Measurements from ENCODE around the gene EMX2. TPM values are rescaled to one million over a fixed set of nuclear protein-coding genes. Genes with fewer than 3 reads are reported as not detected.

The EMX2 gene
- total and polyA plus RNA-seq, 2 donors (not counting 3 experiments of a cell fraction or from before 2014, with no cell fraction given) = not detected

DNA sequence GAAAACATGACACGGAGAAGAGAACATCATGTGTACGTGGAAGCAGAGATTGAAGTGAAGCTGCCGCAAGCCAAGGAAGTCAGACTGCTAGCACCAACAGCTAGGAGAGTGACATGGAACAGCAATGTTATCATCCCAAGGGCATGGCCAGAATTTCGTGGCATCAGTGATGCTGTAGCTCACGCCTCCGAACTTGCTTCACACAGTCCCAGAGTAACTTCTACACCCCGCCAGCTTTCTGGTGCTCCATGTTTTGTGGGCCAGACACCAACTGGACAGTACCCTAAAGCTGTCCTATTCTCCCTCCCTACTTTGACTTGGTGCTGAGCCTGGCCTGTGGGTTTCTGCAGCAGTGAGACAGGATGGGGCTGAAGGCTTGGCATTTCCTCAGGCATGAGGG lies 33.0 kb upstream of the EMX2 start:
- Histone ChIP-seq H3K4me2 (ENCODE audit: insufficient read depth, low read length) (no peak overlapping the region), H3K4me3 (replicated peaks in 1 of 3; ENCODE audit: insufficient read depth in 1 of 3, low read depth in 1 of 3, low read length in 3 of 3) (no peak overlapping the region), H3K9me1 (replicated peaks; ENCODE audit: control insufficient read depth, extremely low read depth, insufficient read depth, low read length) (no peaks in the 10 kb centered on the region), H3K9me3 (replicated peaks; ENCODE audit: control insufficient read depth, insufficient read depth, low read length) (no peaks in the 10 kb centered on the region), H2AFZ (ENCODE audit: low read depth, low read length) (no peak overlapping the region), H3K79me2 (ENCODE audit: control insufficient read depth, insufficient read depth, low read length) (no peaks in the 10 kb centered on the region), H3K27ac (ENCODE audit: insufficient read depth, low read depth, low read length) (no peak overlapping the region), H3K9ac (replicated peaks; ENCODE audit: extremely low read depth, insufficient read depth, low read length) (no peak overlapping the region), H3K27me3 (ENCODE audit: control insufficient read depth in 2 of 2, insufficient read depth in 2 of 2, low read length in 2 of 2) (no peaks in the 10 kb centered on the region), H3K36me3 (ENCODE audit: control insufficient read depth in 2 of 2, extremely low read depth in 1 of 2, insufficient read depth in 2 of 2, low read length in 2 of 2) (no peaks in the 10 kb centered on the region), H4K20me1 (replicated peaks; ENCODE audit: control insufficient read depth, extremely low read depth, insufficient read depth, low read length) (no peaks in the 10 kb centered on the region), H3K4me1 (ENCODE audit: control insufficient read depth, extremely low read depth, insufficient read depth, low read length) (no peaks in the 10 kb centered on the region)
- no TSS peak for BruUV-seq (replicated peaks)
- intact Hi-C loops (cut with micrococcal nuclease) = no loop called here
- TF ChIP-seq, protein P1, sequence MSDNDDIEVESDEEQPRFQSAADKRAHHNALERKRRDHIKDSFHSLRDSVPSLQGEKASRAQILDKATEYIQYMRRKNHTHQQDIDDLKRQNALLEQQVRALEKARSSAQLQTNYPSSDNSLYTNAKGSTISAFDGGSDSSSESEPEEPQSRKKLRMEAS (IDR thresholded peaks at IDR 0.05; ENCODE audit: insufficient read depth, insufficient read length) = no peak
- no peak for TF ChIP-seq FOS (IDR thresholded peaks at IDR 0.05; ENCODE audit: borderline replicate concordance, insufficient read depth, low read length)
- TF ChIP-seq, protein P2, sequence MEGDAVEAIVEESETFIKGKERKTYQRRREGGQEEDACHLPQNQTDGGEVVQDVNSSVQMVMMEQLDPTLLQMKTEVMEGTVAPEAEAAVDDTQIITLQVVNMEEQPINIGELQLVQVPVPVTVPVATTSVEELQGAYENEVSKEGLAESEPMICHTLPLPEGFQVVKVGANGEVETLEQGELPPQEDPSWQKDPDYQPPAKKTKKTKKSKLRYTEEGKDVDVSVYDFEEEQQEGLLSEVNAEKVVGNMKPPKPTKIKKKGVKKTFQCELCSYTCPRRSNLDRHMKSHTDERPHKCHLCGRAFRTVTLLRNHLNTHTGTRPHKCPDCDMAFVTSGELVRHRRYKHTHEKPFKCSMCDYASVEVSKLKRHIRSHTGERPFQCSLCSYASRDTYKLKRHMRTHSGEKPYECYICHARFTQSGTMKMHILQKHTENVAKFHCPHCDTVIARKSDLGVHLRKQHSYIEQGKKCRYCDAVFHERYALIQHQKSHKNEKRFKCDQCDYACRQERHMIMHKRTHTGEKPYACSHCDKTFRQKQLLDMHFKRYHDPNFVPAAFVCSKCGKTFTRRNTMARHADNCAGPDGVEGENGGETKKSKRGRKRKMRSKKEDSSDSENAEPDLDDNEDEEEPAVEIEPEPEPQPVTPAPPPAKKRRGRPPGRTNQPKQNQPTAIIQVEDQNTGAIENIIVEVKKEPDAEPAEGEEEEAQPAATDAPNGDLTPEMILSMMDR (IDR thresholded peaks at IDR 0.05; ENCODE audit: extremely low read depth in 1 of 2, insufficient read depth in 1 of 2, low read depth in 1 of 2, low read length in 2 of 2) = no peak
- dilution Hi-C loops (cut with MboI; ENCODE audit: extremely low pct_ligation_motif_present, low sequenced_read_pairs) = no loop called here
- ChIA-PET POLR2A (no interaction called here), CTCF (no interaction called here)
- FAIRE-seq (no peak), DNase-seq (ENCODE audit: low read depth, low spot score) (no peak)

DNA sequence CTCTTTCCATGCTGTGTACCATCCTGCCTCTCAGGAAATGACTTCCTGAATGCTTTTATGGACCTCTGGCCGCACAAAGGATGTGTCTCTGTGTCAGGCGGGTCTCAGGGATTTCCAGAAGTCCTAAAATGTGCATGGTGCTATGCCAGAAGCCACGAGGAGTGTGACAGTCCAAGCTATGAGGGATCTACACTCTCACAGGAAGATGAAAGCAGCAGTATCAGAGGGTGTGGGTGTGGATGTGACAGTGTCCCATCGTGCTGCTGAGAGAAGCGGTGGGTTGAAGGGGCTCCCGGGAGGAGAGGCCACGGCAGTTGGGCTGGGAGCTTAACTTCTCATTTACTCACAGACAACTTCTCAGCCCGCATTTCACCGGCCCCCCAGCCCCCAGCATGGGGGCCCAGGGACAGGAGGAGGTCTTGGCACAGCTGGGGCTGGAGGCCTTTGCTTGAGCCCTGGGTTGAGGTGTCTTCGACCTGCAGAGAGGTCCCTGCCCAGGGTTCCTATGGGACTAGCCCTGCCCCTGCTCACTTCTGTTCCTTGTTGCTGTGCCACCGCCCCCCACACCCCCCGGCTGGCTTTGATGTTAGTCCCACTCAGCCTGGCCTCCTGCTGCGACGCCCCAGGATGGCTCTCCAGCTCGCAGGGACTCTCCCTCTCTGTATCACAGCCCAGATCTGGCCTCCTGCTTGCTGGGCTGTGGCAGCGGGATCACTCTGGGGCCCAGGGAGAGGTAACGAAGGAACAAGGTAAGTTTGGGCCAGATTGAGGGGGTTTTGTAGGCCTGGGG lies 30.8 kb upstream of the EMX2 start:
- Histone ChIP-seq H3K9me3 (replicated peaks; ENCODE audit: control insufficient read depth, insufficient read depth, low read length) (no peaks in the 10 kb centered on the region), H3K79me2 (ENCODE audit: control insufficient read depth, insufficient read depth, low read length) (no peaks in the 10 kb centered on the region), H3K4me1 (ENCODE audit: control insufficient read depth, extremely low read depth, insufficient read depth, low read length) (no peaks in the 10 kb centered on the region), H3K27me3 (ENCODE audit: control insufficient read depth in 2 of 2, insufficient read depth in 2 of 2, low read length in 2 of 2) (no peaks in the 10 kb centered on the region), H3K4me2 (ENCODE audit: insufficient read depth, low read length) (no peak overlapping the region), H3K4me3 (replicated peaks in 1 of 3; ENCODE audit: insufficient read depth in 1 of 3, low read depth in 1 of 3, low read length in 3 of 3) (no peak overlapping the region), H4K20me1 (replicated peaks; ENCODE audit: control insufficient read depth, extremely low read depth, insufficient read depth, low read length) (no peaks in the 10 kb centered on the region), H2AFZ (ENCODE audit: low read depth, low read length) (no peak overlapping the region), H3K9me1 (replicated peaks; ENCODE audit: control insufficient read depth, extremely low read depth, insufficient read depth, low read length) (no peaks in the 10 kb centered on the region), H3K36me3 (ENCODE audit: control insufficient read depth in 2 of 2, extremely low read depth in 1 of 2, insufficient read depth in 2 of 2, low read length in 2 of 2) (no peaks in the 10 kb centered on the region), H3K9ac (replicated peaks; ENCODE audit: extremely low read depth, insufficient read depth, low read length) (no peak overlapping the region), H3K27ac (ENCODE audit: insufficient read depth, low read depth, low read length) (no peak overlapping the region)
- no TSS peak for BruUV-seq (replicated peaks)
- no peak for DNase-seq (ENCODE audit: low read depth, low spot score)
- ChIA-PET POLR2A (no interaction called here), CTCF (no interaction called here)
- TF ChIP-seq, protein P2 (IDR thresholded peaks at IDR 0.05; ENCODE audit: extremely low read depth in 1 of 2, insufficient read depth in 1 of 2, low read depth in 1 of 2, low read length in 2 of 2) = no peak
- TF ChIP-seq POLR2A (IDR thresholded peaks at IDR 0.05; ENCODE audit: low read depth, low read length) (no peak), POLR2AphosphoS5 (IDR thresholded peaks at IDR 0.05; ENCODE audit: insufficient read depth, low read depth, low read length) (no peak), JUN (IDR thresholded peaks at IDR 0.05; ENCODE audit: borderline replicate concordance, insufficient read depth, insufficient read length, low read depth) (no peak), EZH2 (IDR thresholded peaks at IDR 0.05; ENCODE audit: borderline replicate concordance, low read depth, low read length, severe bottlenecking) (no peak), FOS (IDR thresholded peaks at IDR 0.05; ENCODE audit: borderline replicate concordance, insufficient read depth, low read length) (no peak), MYC (IDR thresholded peaks at IDR 0.05; ENCODE audit: low read depth, low read length) (no peak), GATA2 (IDR thresholded peaks at IDR 0.05; ENCODE audit: insufficient read depth, insufficient read length, low read depth, low read length) (no peak)
- TF ChIP-seq, protein P1 (IDR thresholded peaks at IDR 0.05; ENCODE audit: insufficient read depth, insufficient read length) = no peak
- FAIRE-seq = no peak
- intact Hi-C loops (cut with micrococcal nuclease) = no loop called here
- dilution Hi-C loops (cut with MboI; ENCODE audit: extremely low pct_ligation_motif_present, low sequenced_read_pairs) = no loop called here
